GM23248 (cell line): ENCODE measurements around the gene MPPED2. TPM values are rescaled to one million over a fixed set of nuclear protein-coding genes. Genes with fewer than 3 reads are reported as not detected.

Experiments
- DNase-seq: peaks from one replicate; pipeline ENCODE4 v3.0.0-alpha.2; 2015
- H2AFZ ChIP-seq: fragments of 200-600 bp; sonication (generic); 2 replicates; pipeline ENCODE4 v1.6.1; 2016; ENCODE audit warnings: antibody characterized with exemption
- H3F3A ChIP-seq: fragments of 200-600 bp; sonication (generic); 2 replicates; pipeline ENCODE4 v1.6.1; 2016; ENCODE audit warnings: mild to moderate bottlenecking, antibody characterized with exemption, mixed run types; ENCODE audit not compliant: insufficient read depth
- H3K27ac ChIP-seq: fragments of 200-600 bp; sonication (generic); 2 replicates; pipeline ENCODE4 v1.5.1; 2016; ENCODE audit warnings: mild to moderate bottlenecking
- H3K27me3 ChIP-seq: fragments of 200-600 bp; sonication (generic); replicated peaks from 2 replicates; pipeline ENCODE4 v1.6.1; 2016; ENCODE audit warnings: mild to moderate bottlenecking; ENCODE audit not compliant: insufficient read depth
- H3K36me3 ChIP-seq: fragments of 200-600 bp; sonication (generic); 2 replicates; pipeline ENCODE4 v1.6.1; 2016; ENCODE audit warnings: low read depth, mild to moderate bottlenecking
- H3K4me1 ChIP-seq: fragments of 200-600 bp; sonication (generic); 2 replicates; pipeline ENCODE4 v1.6.1; 2016; ENCODE audit warnings: mild to moderate bottlenecking; ENCODE audit not compliant: insufficient read depth
- H3K4me2 ChIP-seq: fragments of 200-600 bp; sonication (generic); one replicate; pipeline ENCODE4 v1.6.1; 2016; ENCODE audit warnings: mild to moderate bottlenecking; ENCODE audit not compliant: unreplicated experiment
- H3K4me3 ChIP-seq: fragments of 200-600 bp; sonication (generic); 2 replicates; pipeline ENCODE4 v1.5.1; 2016; ENCODE audit warnings: mild to moderate bottlenecking
- H3K79me2 ChIP-seq: fragments of 200-600 bp; sonication (generic); 2 replicates; pipeline ENCODE4 v1.6.1; 2016; ENCODE audit warnings: mild to moderate bottlenecking; ENCODE audit not compliant: insufficient read depth
- H3K9ac ChIP-seq: fragments of 200-600 bp; sonication (generic); 2 replicates; pipeline ENCODE4 v1.6.1; 2016; ENCODE audit warnings: mild to moderate bottlenecking
- H3K9me2 ChIP-seq: fragments of 200-600 bp; sonication (generic); 2 replicates; pipeline ENCODE4 v1.6.1; 2016; ENCODE audit warnings: mixed run types, mild to moderate bottlenecking, moderate library complexity; ENCODE audit not compliant: insufficient read depth
- H3K9me3 ChIP-seq: fragments of 200-600 bp; sonication (generic); one replicate; pipeline ENCODE4 v1.6.1; 2017; ENCODE audit warnings: low read depth
- H4K20me1 ChIP-seq: fragments of 200-600 bp; sonication (generic); 2 replicates; pipeline ENCODE4 v1.6.0; 2016; ENCODE audit not compliant: insufficient read depth
- EZH2 ChIP-seq: fragments of 200-600 bp; sonication (generic); IDR thresholded peaks from 2 replicates; pipeline ENCODE4 v1.6.1; 2018; ENCODE audit warnings: antibody characterized with exemption, mild to moderate bottlenecking; ENCODE audit not compliant: insufficient read depth, poor library complexity, severe bottlenecking
- EZH2phosphoT487 ChIP-seq: fragments of 200-600 bp; sonication (generic); IDR thresholded peaks from 2 replicates; pipeline ENCODE4 v1.6.1; 2018; ENCODE audit warnings: antibody characterized with exemption, moderate library complexity, mild to moderate bottlenecking, low read depth; ENCODE audit not compliant: insufficient read depth
- WGBS, 2 experiments: methylation state at CpG; one replicate each; pipeline ENCODE4 v1.1.6; 2015 to 2017; ENCODE audit warnings: low lambda C conversion rate in 2 of 2, low coverage in 1 of 2; ENCODE audit errors: missing lambda C conversion rate in 2 of 2; 5-methylcytosine and 5-hydroxymethylcytosine counted together
- in situ Hi-C: fragments of 300-500 bp; cut with MboI; formaldehyde crosslinking; loops from 2 replicates; pipeline ENCODE4 v1.15.0; 2020
- polyA plus RNA-seq: library from polyadenylated mRNA; unstranded; fragments of >200 nt; fragmentation: Nextera tagmentation; extraction: Ambion mirVana; gene quantifications from 2 replicates; pipeline ENCODE4 v1.2.1, GENCODE V29; 2016
- total RNA-seq: library from RNA; depleted of rRNA; stranded (reverse); fragments of >200 nt; shearing (Covaris generic); gene quantifications from 2 replicates; pipeline ENCODE4 v1.2.3, GENCODE V29; 2014

MPPED2 gene
- total and polyA plus RNA-seq, 2 experiments from 2014 or later: not detected

- H3F3A ChIP-seq: no peaks in the 10 kb centered on the region
- H3K4me2 ChIP-seq: no peak overlapping the region
- H3K27me3 ChIP-seq: no peaks in the 10 kb centered on the region
- no peaks in the 10 kb centered on the region for H3K79me2 ChIP-seq
- no peaks in the 10 kb centered on the region for H3K9me3 ChIP-seq
- TF ChIP-seq EZH2phosphoT487 (no peak), EZH2 (no peak)
- no peaks in the 10 kb centered on the region for H3K36me3 ChIP-seq
- DNase-seq: no peak
- 30 to 49% methylated on average over 2 of the region's 2 CpGs for WGBS, 2 experiments
- H3K4me3 ChIP-seq: no peak overlapping the region
- H3K4me1 ChIP-seq: no peaks in the 10 kb centered on the region
- no peak overlapping the region for H3K9ac ChIP-seq
- H3K9me2 ChIP-seq: no peaks in the 10 kb centered on the region
- H2AFZ ChIP-seq: no peak overlapping the region
- H3K27ac ChIP-seq: no peak overlapping the region
- in situ Hi-C loops: no loop called here
- H4K20me1 ChIP-seq: no peaks in the 10 kb centered on the region
Observed at GRCh38 chr11:30463266-30463665, 122.9 kb downstream of the MPPED2 start.

- 17 to 18% methylated on average over 3 of the region's 3 CpGs for WGBS, 2 experiments
- H3K27ac ChIP-seq: no peak overlapping the region
- H3K27me3 ChIP-seq: no peaks in the 10 kb centered on the region
- H4K20me1 ChIP-seq: no peaks in the 10 kb centered on the region
- no peaks in the 10 kb centered on the region for H3K4me1 ChIP-seq
- H3F3A ChIP-seq: no peaks in the 10 kb centered on the region
- in situ Hi-C loops: no loop called here
- DNase-seq: no peak
- no peak overlapping the region for H3K9ac ChIP-seq
- no peak overlapping the region for H3K4me2 ChIP-seq
- no peaks in the 10 kb centered on the region for H3K9me2 ChIP-seq
- no peaks in the 10 kb centered on the region for H3K79me2 ChIP-seq
- H3K4me3 ChIP-seq: no peak overlapping the region
- no peak overlapping the region for H2AFZ ChIP-seq
- TF ChIP-seq EZH2 (no peak), EZH2phosphoT487 (no peak)
- H3K36me3 ChIP-seq: no peaks in the 10 kb centered on the region
- no peaks in the 10 kb centered on the region for H3K9me3 ChIP-seq
Observed at GRCh38 chr11:30462421-30462820, 123.7 kb downstream of the MPPED2 start.

DNA sequence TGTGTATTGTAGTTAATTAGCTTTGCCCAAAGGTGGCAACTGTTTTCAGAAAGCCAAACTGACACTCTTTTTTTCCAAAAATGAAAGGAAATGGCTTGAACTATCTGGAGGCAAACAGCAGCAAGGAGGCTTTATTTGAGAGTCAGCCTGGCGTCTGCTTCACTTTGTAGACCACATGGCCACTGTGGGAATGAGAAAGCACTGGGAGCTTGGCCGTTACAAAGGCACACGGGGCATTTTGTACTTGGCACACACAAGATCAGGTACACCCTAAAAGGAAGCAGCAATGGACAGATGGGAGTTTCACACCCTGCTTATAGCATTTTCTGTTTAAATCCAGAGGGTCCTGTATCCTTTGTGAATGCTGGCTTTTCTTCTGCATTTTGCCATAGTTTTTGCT, 126.3 kb downstream of the MPPED2 start:
- Histone ChIP-seq H3K4me1 (no peaks in the 10 kb centered on the region), H3K4me3 (no peak overlapping the region), H3F3A (no peaks in the 10 kb centered on the region), H3K4me2 (no peak overlapping the region), H3K27ac (no peak overlapping the region), H3K9ac (no peak overlapping the region), H3K27me3 (no peaks in the 10 kb centered on the region), H3K9me3 (no peaks in the 10 kb centered on the region), H2AFZ (no peak overlapping the region), H4K20me1 (no peaks in the 10 kb centered on the region), H3K36me3 (no peaks in the 10 kb centered on the region), H3K9me2 (no peaks in the 10 kb centered on the region), H3K79me2 (no peaks in the 10 kb centered on the region)
- DNase-seq: no peak
- in situ Hi-C loops: no loop called here
- WGBS, 2 experiments: 31 to 35% methylated on average over 3 of the region's 3 CpGs
- TF ChIP-seq EZH2phosphoT487 (no peak), EZH2 (no peak)

- TF ChIP-seq EZH2 (no peak), EZH2phosphoT487 (no peak)
- Histone ChIP-seq H3K4me1 (no peaks in the 10 kb centered on the region), H3F3A (no peaks in the 10 kb centered on the region), H3K9me3 (no peaks in the 10 kb centered on the region), H3K9me2 (no peaks in the 10 kb centered on the region), H3K36me3 (no peaks in the 10 kb centered on the region), H3K27me3 (no peaks in the 10 kb centered on the region), H4K20me1 (no peaks in the 10 kb centered on the region), H3K27ac (no peak overlapping the region), H3K9ac (no peak overlapping the region), H2AFZ (no peak overlapping the region), H3K79me2 (no peaks in the 10 kb centered on the region), H3K4me3 (no peak overlapping the region), H3K4me2 (no peak overlapping the region)
- in situ Hi-C loops: no loop called here
- 35 to 39% methylated on average over 3 of the region's 3 CpGs for WGBS, 2 experiments
- DNase-seq: no peak
Observed at GRCh38 chr11:30459306-30459705, 126.8 kb downstream of the MPPED2 start.

DNA sequence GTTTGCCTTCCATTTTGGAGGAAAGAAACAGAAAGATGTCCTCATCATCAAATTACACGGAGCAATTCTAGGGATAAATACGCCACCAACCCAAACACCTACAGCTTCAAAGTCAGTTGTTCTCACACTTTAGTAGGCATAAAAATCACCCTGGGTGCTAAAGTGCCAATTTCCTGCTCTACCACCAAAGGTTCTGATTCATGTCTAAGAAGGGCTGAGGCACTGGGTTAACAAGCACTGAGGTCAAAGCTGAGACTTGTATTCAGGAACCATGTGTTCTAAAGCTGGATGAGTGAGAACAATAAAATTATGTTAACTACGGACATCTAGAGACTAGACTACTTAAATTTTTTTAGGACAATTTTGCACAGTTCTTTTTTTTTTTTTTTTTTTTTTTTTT, 127.6 kb downstream of the MPPED2 start:
- Histone ChIP-seq H3K4me3 (no peak overlapping the region), H4K20me1 (no peaks in the 10 kb centered on the region), H3K4me1 (no peaks in the 10 kb centered on the region), H3K9me3 (no peaks in the 10 kb centered on the region), H2AFZ (no peak overlapping the region), H3K27ac (no peak overlapping the region), H3K9ac (no peak overlapping the region), H3K27me3 (no peaks in the 10 kb centered on the region), H3F3A (no peaks in the 10 kb centered on the region), H3K4me2 (no peak overlapping the region), H3K9me2 (no peaks in the 10 kb centered on the region), H3K79me2 (no peaks in the 10 kb centered on the region), H3K36me3 (no peaks in the 10 kb centered on the region)
- in situ Hi-C loops: no loop called here
- TF ChIP-seq EZH2phosphoT487 (no peak), EZH2 (no peak)
- WGBS, 2 experiments: 40 to 52% methylated on average over 3 of the region's 3 CpGs
- no peak for DNase-seq
